WERI-Rb-1 (cell line): Measurements from ENCODE around the gene CCDC110.

ENCODE experiments used
- DNase-seq: peaks from one replicate; pipeline ENCODE4 v3.0.0-alpha.2; 2020
- H3K27ac ChIP-seq: fragments of 250-450 bp; sonication (Bioruptor Pico); 2 replicates; pipeline ENCODE4 v1.5.1; 2020; ENCODE audit warnings: mild to moderate bottlenecking, moderate library complexity
- H3K27me3 ChIP-seq: fragments of 250-450 bp; sonication (Bioruptor Pico); 2 replicates; pipeline ENCODE4 v1.5.1; 2021; ENCODE audit warnings: mild to moderate bottlenecking, low read depth, moderate library complexity; ENCODE audit not compliant: insufficient read depth, severe bottlenecking
- H3K36me3 ChIP-seq: fragments of 250-450 bp; sonication (Bioruptor Pico); 2 replicates; pipeline ENCODE4 v1.5.1; 2020; ENCODE audit warnings: mild to moderate bottlenecking, moderate library complexity
- H3K4me3 ChIP-seq: 2 replicates; pipeline ENCODE4 v1.5.1; 2011; ENCODE audit warnings: low read depth, mild to moderate bottlenecking, control low read depth, low read length
- H3K9me3 ChIP-seq: fragments of 250-450 bp; sonication (Bioruptor Pico); 2 replicates; pipeline ENCODE4 v1.5.1; 2021; ENCODE audit warnings: mild to moderate bottlenecking, moderate library complexity; ENCODE audit not compliant: severe bottlenecking
- CTCF ChIP-seq: IDR thresholded peaks from 2 replicates; pipeline ENCODE4 v1.5.1; 2011; ENCODE audit warnings: low read depth, mild to moderate bottlenecking, control low read depth, inconsistent platforms, low read length

The CCDC110 gene

DNA sequence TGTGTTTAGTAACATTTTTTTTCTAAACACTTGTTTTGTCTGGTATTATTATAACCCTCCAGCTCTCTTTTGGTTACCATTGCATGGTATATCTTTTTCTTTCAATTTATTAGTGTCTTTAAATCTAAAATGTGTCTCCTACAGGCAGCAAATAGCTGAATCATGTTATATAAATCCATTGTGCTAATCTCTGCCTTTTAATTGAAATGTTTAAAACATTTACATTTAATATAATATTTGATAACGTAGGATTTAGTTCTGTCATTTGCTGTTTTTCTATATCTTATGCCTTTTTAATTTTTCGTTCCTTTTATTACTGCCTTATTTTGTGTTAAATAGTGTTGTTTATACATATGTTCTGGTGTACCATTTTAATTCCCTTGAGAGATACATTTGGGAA is 17.1 kb upstream of the CCDC110 start:
- TF ChIP-seq CTCF, result no peak
- Histone ChIP-seq H3K27me3 (no peaks in the 10 kb centered on the region), H3K36me3 (no peaks in the 10 kb centered on the region), H3K9me3 (peaks cover 5% of the 10 kb centered on the region), H3K4me3 (no peak overlapping the region), H3K27ac (no peak overlapping the region)
- no peak for DNase-seq

GRCh38 chr4:185481401-185481800 is 9.9 kb upstream of the CCDC110 start:
- Histone ChIP-seq H3K27me3 (no peaks in the 10 kb centered on the region), H3K9me3 (no peaks in the 10 kb centered on the region), H3K27ac (no peak overlapping the region), H3K4me3 (no peak overlapping the region), H3K36me3 (no peaks in the 10 kb centered on the region)
- TF ChIP-seq CTCF, result no peak
- peak; percentile 38 for DNase-seq

DNA sequence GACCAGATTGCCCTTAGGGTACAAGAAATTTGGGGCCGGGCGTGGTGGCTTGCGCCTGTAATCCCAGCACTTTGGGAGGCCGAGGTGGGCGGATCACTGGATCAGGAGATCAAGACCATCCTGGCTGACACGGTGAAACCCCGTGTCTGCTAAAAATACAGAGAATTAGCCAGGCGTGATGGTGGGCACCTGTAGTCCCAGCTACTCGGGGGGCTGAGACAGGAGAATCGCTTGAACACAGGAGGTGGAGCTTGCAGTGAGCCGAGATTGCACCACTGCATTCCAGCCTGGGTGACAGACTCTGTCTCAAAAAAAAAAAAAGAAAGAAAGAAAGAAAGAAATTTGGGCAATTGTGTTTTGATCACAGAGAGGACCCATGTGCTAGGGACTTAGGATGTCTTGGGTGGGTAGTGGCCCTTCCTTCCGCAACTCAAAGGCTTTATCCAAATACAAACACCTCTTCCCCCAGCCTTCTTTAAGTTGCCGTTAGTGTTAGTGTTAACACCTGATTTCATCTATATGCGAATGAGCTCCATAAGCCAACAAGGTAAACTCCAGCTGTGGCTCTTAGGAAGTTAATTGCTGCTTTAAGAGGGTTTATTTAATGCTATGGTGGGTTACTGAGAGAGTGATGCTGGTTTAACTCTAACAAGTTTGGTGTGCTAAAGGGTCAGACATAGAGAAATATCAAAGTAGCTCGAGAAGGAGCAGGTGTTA is 8.6 kb upstream of the CCDC110 start:
- Histone ChIP-seq H3K27ac (no peak overlapping the region), H3K4me3 (no peak overlapping the region), H3K9me3 (no peaks in the 10 kb centered on the region), H3K36me3 (no peaks in the 10 kb centered on the region), H3K27me3 (no peaks in the 10 kb centered on the region)
- no peak for TF ChIP-seq CTCF
- no peak for DNase-seq

DNA sequence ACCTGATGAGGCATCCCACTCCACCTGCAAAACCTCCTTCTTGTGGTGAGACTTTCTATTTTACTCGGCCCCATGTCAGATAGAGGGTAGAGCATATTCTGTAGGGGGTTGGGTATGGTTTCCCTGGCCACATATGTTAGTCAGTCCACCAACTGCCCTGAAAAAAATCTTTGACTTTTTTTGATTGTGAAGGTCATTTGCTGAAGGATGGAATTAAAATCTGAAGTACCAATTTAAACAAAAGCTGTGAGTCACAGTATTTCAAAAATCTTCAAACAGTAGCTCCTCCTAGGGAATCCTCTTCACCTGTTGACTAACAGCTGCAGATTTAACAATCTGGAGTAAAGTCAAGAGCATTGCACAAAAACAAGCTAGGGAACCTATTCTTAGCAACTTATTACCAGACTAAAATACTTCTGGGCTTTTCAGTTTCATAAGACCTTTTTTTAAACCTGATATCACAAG is 8.0 kb upstream of the CCDC110 start:
- H3K36me3 ChIP-seq, result no peaks in the 10 kb centered on the region
- DNase-seq, result no peak
- TF ChIP-seq CTCF, result no peak
- no peak overlapping the region for H3K27ac ChIP-seq
- no peak overlapping the region for H3K4me3 ChIP-seq
- no peaks in the 10 kb centered on the region for H3K27me3 ChIP-seq
- no peaks in the 10 kb centered on the region for H3K9me3 ChIP-seq

- TF ChIP-seq CTCF, result no peak
- H3K36me3 ChIP-seq, result no peaks in the 10 kb centered on the region
- H3K27me3 ChIP-seq, result no peaks in the 10 kb centered on the region
- no peak overlapping the region for H3K4me3 ChIP-seq
- H3K9me3 ChIP-seq, result no peaks in the 10 kb centered on the region
- no peak overlapping the region for H3K27ac ChIP-seq
- no peak for DNase-seq
Measured at GRCh38 chr4:185473247-185473646, 1.7 kb upstream of the CCDC110 start.

- DNase-seq, result no peak
- peak overlapping the region; percentile 84 for H3K4me3 ChIP-seq
- no peak for TF ChIP-seq CTCF
- no peaks in the 10 kb centered on the region for H3K9me3 ChIP-seq
- no peaks in the 10 kb centered on the region for H3K36me3 ChIP-seq
- no peak overlapping the region for H3K27ac ChIP-seq
- no peaks in the 10 kb centered on the region for H3K27me3 ChIP-seq
Measured at GRCh38 chr4:185472103-185472542, 590 bp upstream of the CCDC110 start.
